Ishikawa (cell line): ENCODE results near the gene GLP2R.

ENCODE experiments used
- CEBPB ChIP-seq: IDR thresholded peaks from 2 replicates; pipeline ENCODE4 v1.6.1; 2012
- CREB1 ChIP-seq: IDR thresholded peaks from 2 replicates; pipeline ENCODE4 v1.6.1; 2012; ENCODE audit warnings: low read depth
- EGR1 ChIP-seq: IDR thresholded peaks from 2 replicates; pipeline ENCODE4 v1.6.1; 2012
- EP300 ChIP-seq: IDR thresholded peaks from 2 replicates; pipeline ENCODE4 v1.6.1; 2012; ENCODE audit warnings: borderline replicate concordance
- FOXM1 ChIP-seq: IDR thresholded peaks from 2 replicates; pipeline ENCODE4 v1.6.1; 2012; ENCODE audit warnings: low read depth, borderline replicate concordance
- MAX ChIP-seq: IDR thresholded peaks from 2 replicates; pipeline ENCODE4 v1.6.1; 2012
- NFIC ChIP-seq: IDR thresholded peaks from 2 replicates; pipeline ENCODE4 v1.6.1; 2012
- RAD21 ChIP-seq: IDR thresholded peaks from 2 replicates; pipeline ENCODE4 v1.6.1; 2012; ENCODE audit warnings: low read depth
- TAF1 ChIP-seq: IDR thresholded peaks from 2 replicates; pipeline ENCODE4 v1.6.1; 2012; ENCODE audit warnings: low read depth, mild to moderate bottlenecking
- TCF12 ChIP-seq: IDR thresholded peaks from 2 replicates; pipeline ENCODE4 v1.6.1; 2012; ENCODE audit warnings: low read depth
- TEAD4 ChIP-seq: IDR thresholded peaks from 2 replicates; pipeline ENCODE4 v1.6.1; 2012
- USF1 ChIP-seq: IDR thresholded peaks from 2 replicates; pipeline ENCODE4 v1.6.1; 2012
- YY1 ChIP-seq: IDR thresholded peaks from 2 replicates; pipeline ENCODE4 v1.6.1; 2012; ENCODE audit warnings: low read depth
- ZBTB7A ChIP-seq: IDR thresholded peaks from 2 replicates; pipeline ENCODE4 v1.6.1; 2012; ENCODE audit warnings: low read depth
- TF ChIP-seq, protein P1 (sequence below): IDR thresholded peaks from 2 replicates; pipeline ENCODE4 v1.6.1; 2012; ENCODE audit warnings: low read depth, mild to moderate bottlenecking

GLP2R gene

GRCh38 chr17:9792181-9792840, 33.4 kb upstream of the GLP2R start:
- TF ChIP-seq RAD21: no peak
- no peak for TF ChIP-seq TEAD4
- no peak for TF ChIP-seq USF1
- TF ChIP-seq CEBPB: no peak
- no peak for TF ChIP-seq NFIC
- no peak for TF ChIP-seq EP300
- TF ChIP-seq MAX: no peak
- TF ChIP-seq FOXM1: no peak
- TF ChIP-seq ZBTB7A: no peak
- TF ChIP-seq EGR1: no peak
- no peak for TF ChIP-seq TCF12
- TF ChIP-seq CREB1: no peak

- no peak for TF ChIP-seq MAX
- no peak for TF ChIP-seq USF1
- TF ChIP-seq FOXM1: no peak
- TF ChIP-seq, protein P1, sequence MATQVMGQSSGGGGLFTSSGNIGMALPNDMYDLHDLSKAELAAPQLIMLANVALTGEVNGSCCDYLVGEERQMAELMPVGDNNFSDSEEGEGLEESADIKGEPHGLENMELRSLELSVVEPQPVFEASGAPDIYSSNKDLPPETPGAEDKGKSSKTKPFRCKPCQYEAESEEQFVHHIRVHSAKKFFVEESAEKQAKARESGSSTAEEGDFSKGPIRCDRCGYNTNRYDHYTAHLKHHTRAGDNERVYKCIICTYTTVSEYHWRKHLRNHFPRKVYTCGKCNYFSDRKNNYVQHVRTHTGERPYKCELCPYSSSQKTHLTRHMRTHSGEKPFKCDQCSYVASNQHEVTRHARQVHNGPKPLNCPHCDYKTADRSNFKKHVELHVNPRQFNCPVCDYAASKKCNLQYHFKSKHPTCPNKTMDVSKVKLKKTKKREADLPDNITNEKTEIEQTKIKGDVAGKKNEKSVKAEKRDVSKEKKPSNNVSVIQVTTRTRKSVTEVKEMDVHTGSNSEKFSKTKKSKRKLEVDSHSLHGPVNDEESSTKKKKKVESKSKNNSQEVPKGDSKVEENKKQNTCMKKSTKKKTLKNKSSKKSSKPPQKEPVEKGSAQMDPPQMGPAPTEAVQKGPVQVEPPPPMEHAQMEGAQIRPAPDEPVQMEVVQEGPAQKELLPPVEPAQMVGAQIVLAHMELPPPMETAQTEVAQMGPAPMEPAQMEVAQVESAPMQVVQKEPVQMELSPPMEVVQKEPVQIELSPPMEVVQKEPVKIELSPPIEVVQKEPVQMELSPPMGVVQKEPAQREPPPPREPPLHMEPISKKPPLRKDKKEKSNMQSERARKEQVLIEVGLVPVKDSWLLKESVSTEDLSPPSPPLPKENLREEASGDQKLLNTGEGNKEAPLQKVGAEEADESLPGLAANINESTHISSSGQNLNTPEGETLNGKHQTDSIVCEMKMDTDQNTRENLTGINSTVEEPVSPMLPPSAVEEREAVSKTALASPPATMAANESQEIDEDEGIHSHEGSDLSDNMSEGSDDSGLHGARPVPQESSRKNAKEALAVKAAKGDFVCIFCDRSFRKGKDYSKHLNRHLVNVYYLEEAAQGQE: no peak
- TF ChIP-seq CEBPB: no peak
- no peak for TF ChIP-seq TCF12
- no peak for TF ChIP-seq EGR1
- no peak for TF ChIP-seq EP300
- TF ChIP-seq NFIC: no peak
- TF ChIP-seq ZBTB7A: no peak
- no peak for TF ChIP-seq TEAD4
- TF ChIP-seq YY1: no peak
- no peak for TF ChIP-seq CREB1
Measured at GRCh38 chr17:9798008-9798407, 27.7 kb upstream of the GLP2R start.

DNA sequence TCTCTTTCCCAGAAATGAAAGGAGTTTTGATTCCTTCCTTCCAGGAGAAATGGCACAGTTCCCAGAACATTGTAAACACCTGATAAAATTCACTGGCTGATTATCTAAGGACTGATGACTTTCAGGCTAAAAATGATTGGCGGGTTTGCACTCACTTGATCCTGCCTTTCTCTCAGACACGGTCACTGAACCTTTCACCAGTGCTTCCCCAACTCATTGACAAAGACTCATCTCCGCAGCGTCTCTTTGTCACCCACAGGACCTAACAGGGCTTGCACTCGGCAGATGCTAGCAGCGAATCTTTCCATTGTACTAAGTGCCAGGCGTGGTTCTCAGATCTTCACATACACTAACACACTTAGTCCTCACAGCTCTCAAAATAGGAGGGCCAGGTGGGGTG, 27.0 kb upstream of the GLP2R start:
- TF ChIP-seq TEAD4: no peak
- no peak for TF ChIP-seq EP300
- no peak for TF ChIP-seq EGR1
- TF ChIP-seq CEBPB: no peak
- TF ChIP-seq, protein P1: no peak
- TF ChIP-seq CREB1: no peak
- TF ChIP-seq NFIC: no peak
- no peak for TF ChIP-seq FOXM1
- no peak for TF ChIP-seq TCF12
- TF ChIP-seq TAF1: no peak
- TF ChIP-seq ZBTB7A: no peak

DNA sequence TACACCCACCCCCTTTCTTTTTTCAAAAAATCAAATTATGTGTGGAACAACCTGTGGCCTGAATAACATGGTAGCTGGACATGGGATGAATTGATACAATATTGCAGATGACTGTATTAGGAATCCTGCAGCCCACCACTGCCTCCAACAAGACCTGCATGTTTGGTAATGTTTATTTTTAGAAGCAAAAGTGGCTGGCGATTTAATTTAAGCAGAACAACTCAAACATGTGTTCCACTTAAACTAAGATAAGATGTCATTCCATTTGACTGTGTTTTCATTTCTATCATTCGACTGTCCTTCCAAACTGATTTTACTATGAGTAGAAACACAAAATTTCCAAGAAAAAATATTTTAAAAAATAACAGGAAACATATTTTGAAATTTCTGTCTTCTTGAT, 24.2 kb upstream of the GLP2R start:
- TF ChIP-seq NFIC: no peak
- TF ChIP-seq TCF12: no peak
- no peak for TF ChIP-seq TEAD4
- no peak for TF ChIP-seq CEBPB
- TF ChIP-seq USF1: no peak
- no peak for TF ChIP-seq YY1
- no peak for TF ChIP-seq FOXM1
- no peak for TF ChIP-seq EP300
- no peak for TF ChIP-seq MAX
- TF ChIP-seq ZBTB7A: no peak
- TF ChIP-seq, protein P1: no peak
- TF ChIP-seq CREB1: no peak
- TF ChIP-seq EGR1: no peak
- no peak for TF ChIP-seq TAF1
- no peak for TF ChIP-seq RAD21
